GM19099 (cell line): ENCODE results near the gene PSMD11.

ENCODE experiments used
- POLR2A ChIP-seq: IDR thresholded peaks from 3 replicates; pipeline ENCODE4 v1.6.1; 2011; ENCODE audit warnings: low read depth; ENCODE audit not compliant: insufficient read length; ENCODE audit errors: extremely low read depth

PSMD11 gene

GRCh38 chr17:32527146-32527545 lies 82.8 kb downstream of the PSMD11 start:
- TF ChIP-seq POLR2A, result no peak

GRCh38 chr17:32528825-32529224 lies 84.5 kb downstream of the PSMD11 start:
- TF ChIP-seq POLR2A, result no peak

GRCh38 chr17:32529604-32530003 lies 85.3 kb downstream of the PSMD11 start:
- TF ChIP-seq POLR2A, result no peak
